H1 (cell line): Measurements from ENCODE around the gene SNCAIP. TPM values are rescaled to one million over a fixed set of nuclear protein-coding genes. Genes with fewer than 3 reads are reported as not detected.

Experiments
- CTCF ChIA-PET: fragments of 300-600 bp; sonication (Branson Sonifier 250); formaldehyde crosslinking; loops from one replicate; lab custom pipeline; 2021; ENCODE audit not compliant: partially characterized antibody; lab: Charles Lee
- POLR2A ChIA-PET: fragments of 300-600 bp; sonication (Branson Sonifier 250); formaldehyde crosslinking; loops from one replicate; lab custom pipeline; 2021; ENCODE audit warnings: inconsistent platforms; ENCODE audit not compliant: partially characterized antibody; lab: Charles Lee
- DNase-seq, 2 experiments: peaks; one replicate each; pipeline versions ENCODE4 v3.0.0 to v3.0.0-alpha.2; 2010 to 2022; ENCODE audit warnings: low spot score in 2 of 2, low read depth in 1 of 2, mixed read lengths in 1 of 2
- FAIRE-seq: peaks from 2 replicates; lab custom pipeline; 2011; peaks lifted over from hg19 to GRCh38; lab: Jason Lieb, UNC
- H2AFZ ChIP-seq: 2 replicates; pipeline ENCODE4 v1.8.1; 2012; ENCODE audit warnings: low read length, inconsistent platforms
- H2AK5ac ChIP-seq: 2 replicates; pipeline ENCODE4 v1.6.1; 2013; ENCODE audit warnings: low read depth, low read length
- H2BK120ac ChIP-seq: replicated peaks from 2 replicates; pipeline ENCODE3; 2013; ENCODE audit warnings: low read depth, low read length, inconsistent platforms
- H2BK12ac ChIP-seq: 2 replicates; pipeline ENCODE4 v1.6.1; 2013; ENCODE audit warnings: low read depth, low read length
- H2BK15ac ChIP-seq: 2 replicates; pipeline ENCODE4 v1.6.1; 2013; ENCODE audit warnings: low read length
- H2BK20ac ChIP-seq: 2 replicates; pipeline ENCODE4 v1.6.1; 2013; ENCODE audit warnings: low read length
- H2BK5ac ChIP-seq: 2 replicates; pipeline ENCODE4 v1.6.1; 2013; ENCODE audit warnings: low read depth, low read length
- H3K14ac ChIP-seq: 2 replicates; pipeline ENCODE4 v1.6.1; 2013; ENCODE audit warnings: inconsistent platforms; ENCODE audit not compliant: insufficient read length
- H3K18ac ChIP-seq: 2 replicates; pipeline ENCODE4 v1.6.1; 2013; ENCODE audit warnings: low read length; ENCODE audit errors: extremely low read depth
- H3K23ac ChIP-seq: 2 replicates; pipeline ENCODE4 v1.6.1; 2013; ENCODE audit warnings: inconsistent platforms; ENCODE audit not compliant: insufficient read length
- H3K23me2 ChIP-seq: 2 replicates; pipeline ENCODE4 v1.6.1; 2013; ENCODE audit warnings: low read depth, low read length
- H3K27ac ChIP-seq: 2 replicates; pipeline ENCODE4 v1.6.1; 2011; ENCODE audit warnings: low read depth, low read length, inconsistent platforms
- H3K27me3 ChIP-seq, 4 experiments: replicated peaks in 1 of 4; 1 replicate in 1 of 4; 2 replicates in 3 of 4; pipeline versions ENCODE4 v1.6.1 to v1.8.1; 2011 to 2013; ENCODE audit warnings: low read length in 3 of 4, mild to moderate bottlenecking in 3 of 4, inconsistent platforms in 2 of 4, mixed read lengths in 2 of 4, moderate library complexity in 1 of 4; ENCODE audit not compliant: control insufficient read depth in 3 of 4, insufficient read depth in 3 of 4; ENCODE audit errors: extremely low read depth in 1 of 4
- H3K36me3 ChIP-seq, 4 experiments: 2 replicates each; pipeline versions ENCODE4 v1.6.1 to v1.8.1; 2011 to 2013; ENCODE audit warnings: mild to moderate bottlenecking in 4 of 4, low read length in 3 of 4, moderate library complexity in 2 of 4, control low read depth in 1 of 4, inconsistent platforms in 1 of 4; ENCODE audit not compliant: insufficient read depth in 4 of 4, control insufficient read depth in 2 of 4
- H3K4ac ChIP-seq: replicated peaks from 2 replicates; pipeline ENCODE3; 2013; ENCODE audit warnings: low read length, low read depth, mixed read lengths, inconsistent platforms; ENCODE audit not compliant: insufficient read length
- H3K4me1 ChIP-seq, 4 experiments: replicated peaks in 1 of 4; 1 replicate in 1 of 4; 2 replicates in 3 of 4; pipeline versions ENCODE4 v1.6.1 to v1.8.1; 2011 to 2013; ENCODE audit warnings: low read length in 3 of 4, inconsistent platforms in 2 of 4, mixed read lengths in 1 of 4; ENCODE audit not compliant: insufficient read depth in 4 of 4, control insufficient read depth in 3 of 4
- H3K4me2 ChIP-seq, 2 experiments: 2 replicates each; pipeline versions ENCODE4 v1.6.1 to v1.8.1; 2011 to 2013; ENCODE audit warnings: low read depth in 2 of 2, low read length in 2 of 2, control low read depth in 1 of 2, inconsistent platforms in 1 of 2, mild to moderate bottlenecking in 1 of 2; ENCODE audit not compliant: insufficient read depth in 1 of 2
- H3K4me3 ChIP-seq, 4 experiments: fragments of 200-600, 300-600 bp in 1 of 4; sonication (generic), shearing (Covaris generic), sonication (Bioruptor Twin) in 1 of 4; 2 replicates each; pipeline versions ENCODE4 v1.5.1 to v1.8.1; 2011 to 2016; ENCODE audit warnings: low read length in 4 of 4, low read depth in 3 of 4, control low read depth in 2 of 4, inconsistent platforms in 2 of 4, mild to moderate bottlenecking in 2 of 4, mixed read lengths in 1 of 4, moderate library complexity in 1 of 4; ENCODE audit not compliant: insufficient read depth in 2 of 4; ENCODE audit errors: extremely low read depth in 1 of 4
- H3K56ac ChIP-seq: replicated peaks from 2 replicates; pipeline ENCODE3; 2013; ENCODE audit warnings: low read depth, mild to moderate bottlenecking, mixed read lengths, low read length, inconsistent platforms; ENCODE audit not compliant: insufficient read length
- H3K79me1 ChIP-seq: 2 replicates; pipeline ENCODE4 v1.6.1; 2013; ENCODE audit warnings: low read depth, low read length, control low read depth
- H3K79me2 ChIP-seq, 2 experiments: 2 replicates each; pipeline versions ENCODE4 v1.6.1 to v1.8.1; 2012 to 2013; ENCODE audit warnings: low read length in 2 of 2, mild to moderate bottlenecking in 2 of 2, inconsistent platforms in 1 of 2; ENCODE audit not compliant: insufficient read depth in 2 of 2, control insufficient read depth in 1 of 2
- H3K9ac ChIP-seq, 4 experiments: replicated peaks in 1 of 4; 1 replicate in 1 of 4; 2 replicates in 3 of 4; pipeline versions ENCODE4 v1.6.1 to v1.8.1; 2011 to 2013; ENCODE audit warnings: low read depth in 3 of 4, low read length in 3 of 4, control low read depth in 2 of 4, mild to moderate bottlenecking in 2 of 4, moderate library complexity in 2 of 4, inconsistent platforms in 1 of 4; ENCODE audit errors: extremely low read depth in 1 of 4
- H3K9me3 ChIP-seq, 2 experiments: 2 replicates each; pipeline versions ENCODE4 v1.6.1 to v1.8.1; 2012 to 2013; ENCODE audit warnings: mild to moderate bottlenecking in 2 of 2, moderate library complexity in 2 of 2, control low read depth in 1 of 2, inconsistent platforms in 1 of 2, low read depth in 1 of 2, low read length in 1 of 2, mixed read lengths in 1 of 2; ENCODE audit not compliant: insufficient read depth in 2 of 2
- H4K20me1 ChIP-seq, 2 experiments: replicated peaks in 1 of 2; 2 replicates each; pipeline versions ENCODE3 to v1.8.1; 2011 to 2013; ENCODE audit warnings: inconsistent platforms in 2 of 2, low read length in 2 of 2, mild to moderate bottlenecking in 1 of 2; ENCODE audit not compliant: insufficient read depth in 2 of 2, control insufficient read depth in 1 of 2
- H4K5ac ChIP-seq: 2 replicates; pipeline ENCODE4 v1.6.1; 2013; ENCODE audit warnings: low read length, low read depth, mixed read lengths, inconsistent platforms; ENCODE audit not compliant: insufficient read length
- H4K8ac ChIP-seq: 2 replicates; pipeline ENCODE4 v1.8.0; 2013; ENCODE audit warnings: mild to moderate bottlenecking, moderate library complexity, low read length, inconsistent platforms; ENCODE audit not compliant: insufficient read depth; ENCODE audit errors: extremely low read depth
- H4K91ac ChIP-seq: replicated peaks from 2 replicates; pipeline ENCODE3; 2013; ENCODE audit warnings: low read length, mixed read lengths, inconsistent platforms; ENCODE audit not compliant: insufficient read length
- ASH2L ChIP-seq: fragments of 200-600, 300-600 bp; sonication (generic); IDR thresholded peaks from one replicate; pipeline ENCODE4 v1.7.1; 2017; ENCODE audit warnings: low read length
- CBX5 ChIP-seq: fragments of 300-800, 300-1000 bp; sonication (generic); IDR thresholded peaks from 2 replicates; pipeline ENCODE4 v1.7.1; 2016; ENCODE audit warnings: antibody characterized with exemption, low read length, low read depth
- JUN ChIP-seq: IDR thresholded peaks from 2 replicates; pipeline ENCODE4 v1.6.1; 2011; ENCODE audit warnings: low read depth, mild to moderate bottlenecking, improper control_type of control experiment, low read length
- JUND ChIP-seq: IDR thresholded peaks from 2 replicates; pipeline ENCODE4 v1.6.1; 2011; ENCODE audit warnings: mild to moderate bottlenecking, improper control_type of control experiment, low read length
- NANOG ChIP-seq: IDR thresholded peaks from 2 replicates; pipeline ENCODE4 v1.6.1; 2011; ENCODE audit warnings: low read length, low read depth, mild to moderate bottlenecking, inconsistent platforms; ENCODE audit not compliant: insufficient read depth, poor library complexity, severe bottlenecking
- PHF8 ChIP-seq: fragments of 200-600 bp; sonication (generic); conservative IDR thresholded peaks from 2 replicates; pipeline ENCODE4 v1.7.1; 2012; ENCODE audit warnings: low read depth, mild to moderate bottlenecking, inconsistent platforms, low read length, moderate library complexity
- POLR2A ChIP-seq, 2 experiments: IDR thresholded peaks; 1 replicate in 1 of 2; 2 replicates in 1 of 2; pipeline ENCODE4 v1.6.1; 2011; ENCODE audit warnings: low read depth in 2 of 2, low read length in 2 of 2, mild to moderate bottlenecking in 2 of 2; ENCODE audit errors: control extremely low read depth in 1 of 2
- RFX5 ChIP-seq: IDR thresholded peaks from 2 replicates; pipeline ENCODE4 v1.6.1; 2011; ENCODE audit warnings: low read depth, low read length, improper control_type of control experiment, borderline replicate concordance
- SIRT6 ChIP-seq: IDR thresholded peaks from one replicate; pipeline ENCODE4 v1.7.1; 2012; ENCODE audit warnings: low read length, inconsistent platforms
- TEAD4 ChIP-seq: IDR thresholded peaks from 2 replicates; pipeline ENCODE4 v1.6.1; 2012; ENCODE audit warnings: low read depth, low read length, inconsistent platforms, mixed read lengths
- YY1 ChIP-seq: IDR thresholded peaks from 2 replicates; pipeline ENCODE4 v1.6.1; 2011; ENCODE audit warnings: low read depth, mild to moderate bottlenecking, low read length
- WGBS, 2 experiments: shearing (Covaris generic) in 1 of 2; methylation state at CpG; one replicate each; pipeline versions ENCODE4 v1.1.6 to v1.1.7; 2013 to 2015; ENCODE audit warnings: low lambda C conversion rate in 2 of 2, mixed read lengths in 2 of 2, inconsistent platforms in 1 of 2, low coverage in 1 of 2, missing lambda C conversion rate in 1 of 2; ENCODE audit not compliant: insufficient replicate concordance in 2 of 2, insufficient coverage in 1 of 2, insufficient read length in 1 of 2; ENCODE audit errors: extremely low coverage in 1 of 2, missing lambda C conversion rate in 1 of 2; 5-methylcytosine and 5-hydroxymethylcytosine counted together
- polyA plus RNA-seq, 7 experiments: library from polyadenylated mRNA; depleted of rRNA in 3 of 7; stranded (reverse) in 5 of 7; unstranded in 2 of 7; fragments of >200 nt in 5 of 7; fragments of 200-250 nt in 2 of 7; gene quantifications; 1 replicate in 5 of 7; 2 replicates in 1 of 7; 4 replicates in 1 of 7; pipeline versions ENCODE4 v1.2.1 to v1.2.3, GENCODE V29; 2011 to 2013; ENCODE audit warnings: missing spikeins in 2 of 7, mixed read lengths in 2 of 7
- total RNA-seq: library from RNA; stranded (reverse); fragmentation: NEBNext Ultra II Directional; extraction: Animal tissue kit (Norgen Biotek cat#: 25700); gene quantifications from 2 replicates; pipeline ENCODE4 v1.2.1, GENCODE V29; 2021

SNCAIP gene
- total and polyA plus RNA-seq, 2 of the 8 experiments (the other 6 are each of a cell fraction or from before 2014, with no cell fraction given): 3.9 to 9.0 TPM

DNA sequence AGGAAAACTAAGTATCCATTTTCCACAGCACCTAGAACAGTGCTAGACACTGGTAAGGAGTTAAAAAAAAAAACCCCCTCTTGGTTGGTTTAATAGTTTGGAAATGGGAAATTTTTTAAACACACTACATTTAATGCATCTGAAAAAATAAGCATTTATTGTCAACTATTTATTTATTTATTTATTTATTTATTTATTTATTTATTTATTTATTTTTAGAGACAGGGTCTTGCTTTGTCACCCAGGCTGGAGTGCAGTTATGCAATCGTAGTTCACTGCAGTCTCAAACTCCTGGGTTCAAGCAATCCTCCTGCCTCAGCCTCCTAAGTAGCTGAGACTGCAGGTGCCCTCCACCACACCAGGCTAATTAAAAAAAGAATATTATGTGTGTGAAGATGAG, 51.6 kb downstream of the SNCAIP start:
- WGBS, 2 experiments: 100% methylated on average over 1 of the region's 1 CpG; no CpG with 5 or more reads in 1 of the 2 experiments
- no peak overlapping the region for H4K5ac ChIP-seq
- FAIRE-seq (no peak), DNase-seq (no peak)
- H2BK12ac ChIP-seq: no peak overlapping the region
- no peak overlapping the region for H4K8ac ChIP-seq
- POLR2A ChIA-PET: no interaction called here
- H3K9me3 ChIP-seq: no peaks in the 10 kb centered on the region
- no peak overlapping the region for H3K4me2 ChIP-seq
- no peak overlapping the region for H2AFZ ChIP-seq
- no peak overlapping the region for H2AK5ac ChIP-seq
- no peak overlapping the region for H3K56ac ChIP-seq
- H2BK5ac ChIP-seq: no peak overlapping the region
- H3K4me1 ChIP-seq: peaks cover 0 to 10% (median 3%) of the 10 kb centered on the region in 4 experiments; a peak in 4 of 7 replicates
- H3K4me3 ChIP-seq: no peak overlapping the region
- H4K20me1 ChIP-seq: no peaks in the 10 kb centered on the region
- no peak overlapping the region for H3K4ac ChIP-seq
- no peaks in the 10 kb centered on the region for H3K23me2 ChIP-seq
- H3K23ac ChIP-seq: no peak overlapping the region
- H3K18ac ChIP-seq: no peak overlapping the region
- no peak overlapping the region for H4K91ac ChIP-seq
- H3K79me2 ChIP-seq: no peaks in the 10 kb centered on the region
- TF ChIP-seq CBX5 (no peak), YY1 (no peak), JUND (no peak), POLR2A (IDR thresholded peaks at IDR 0.05; ENCODE audit: control extremely low read depth in 1 of 2, low read depth in 2 of 2, low read length in 2 of 2) (no peak), JUN (no peak), PHF8 (no peak), ASH2L (no peak), RFX5 (no peak), TEAD4 (no peak), SIRT6 (no peak), NANOG (no peak)
- no peaks in the 10 kb centered on the region for H3K27me3 ChIP-seq
- no peak overlapping the region for H3K9ac ChIP-seq
- no peak overlapping the region for H2BK120ac ChIP-seq
- H2BK15ac ChIP-seq: no peak overlapping the region
- H3K36me3 ChIP-seq: no peaks in the 10 kb centered on the region
- CTCF ChIA-PET: no interaction called here
- no peaks in the 10 kb centered on the region for H3K79me1 ChIP-seq
- H3K27ac ChIP-seq: no peak overlapping the region
- no peak overlapping the region for H2BK20ac ChIP-seq
- no peak overlapping the region for H3K14ac ChIP-seq
